ENCODE data around the gene CRACR2B. TPM values are rescaled to one million over a fixed set of nuclear protein-coding genes. Genes with fewer than 3 reads are reported as not detected.

Gene CRACR2B
- total and polyA plus RNA-seq, 2 of the 13 experiments (the other 11 are each of a cell fraction or from before 2014, with no cell fraction given): 14.9 to 21.0 TPM

DNA sequence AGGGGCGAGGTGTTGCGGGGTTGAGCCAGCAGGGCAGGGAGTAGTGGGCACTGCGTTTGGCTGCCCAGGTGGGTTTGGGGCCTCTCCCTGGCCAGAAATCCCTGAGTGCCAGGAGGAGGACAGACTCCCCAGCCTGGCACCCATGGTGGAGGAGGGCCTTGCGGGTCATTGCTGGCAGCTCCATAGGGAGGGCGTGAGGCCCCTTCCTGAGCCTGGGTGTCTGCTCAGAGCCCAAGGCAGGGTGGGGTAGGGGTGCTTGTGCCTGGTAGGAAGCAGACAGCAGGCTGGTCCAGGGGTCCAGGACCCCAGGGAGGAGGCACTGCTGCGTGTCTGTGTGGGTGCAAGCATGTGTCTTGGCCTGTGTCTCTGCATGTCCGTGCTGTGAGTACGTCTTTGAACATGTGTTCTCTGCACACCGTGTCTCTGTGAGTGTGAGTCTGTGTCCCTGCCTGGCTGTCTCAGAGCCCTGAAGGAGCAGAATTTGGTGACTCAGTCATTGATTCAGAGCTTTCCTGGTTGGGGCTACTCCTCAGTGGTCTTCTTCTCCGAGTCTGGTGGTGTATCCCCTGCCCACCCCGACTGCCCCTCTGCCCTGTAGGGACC lies 18.9 kb downstream of the CRACR2B start:
- 86% methylated on average over 3 of the region's 11 CpGs for WGBS (ENCODE audit: low lambda C conversion rate)
- Histone ChIP-seq H4K20me1 (ENCODE audit: insufficient read depth, low read length) (peaks cover 4% of the 10 kb centered on the region; the same call in 1 of the 2 replicates), H3K27ac (ENCODE audit: extremely low read length, insufficient read depth, low read length) (no peak overlapping the region), H3K9me3 (ENCODE audit: low read length) (no peaks in the 10 kb centered on the region), H3K4me2 (ENCODE audit: low read depth, low read length) (no peak overlapping the region), H3K36me3 (replicated peaks in 1 of 2; ENCODE audit: control insufficient read depth in 1 of 2, insufficient read depth in 2 of 2, low read length in 2 of 2) (no peaks in the 10 kb centered on the region; a peak in 2 of 5 replicates), H3K4me1 (ENCODE audit: insufficient read depth, low read length) (peaks cover 26% of the 10 kb centered on the region), H3K9ac (ENCODE audit: insufficient read depth, low read depth, low read length) (no peak overlapping the region), H3K27me3 (ENCODE audit: control insufficient read depth in 1 of 2, insufficient read depth in 2 of 2, low read length in 2 of 2) (no peaks in the 10 kb centered on the region), H3K79me2 (ENCODE audit: insufficient read depth, low read length) (peaks cover 9% of the 10 kb centered on the region), H3K4me3 (replicated peaks in 1 of 3; ENCODE audit: insufficient read depth in 1 of 3, low read depth in 2 of 3, low read length in 3 of 3) (no peak overlapping the region), H2AFZ (ENCODE audit: low read length) (no peak overlapping the region)
- ATAC-seq (no peak), FAIRE-seq (no peak), DNase-seq (ENCODE audit: low spot score) (no peak)
- ChIA-PET CTCF (ENCODE audit: low intra/inter-chr PET ratio, low total read pairs) (no interaction called here), POLR2A (interaction anchor here (1.0 to 11.1 kb wide), 2 partner anchors 17 to 28 kb away, joined by 3 to 141 read pairs; partner anchors contain the start of genes CD151, CRACR2B and PNPLA2)
- in situ Hi-C loops (cut with HindIII; ENCODE audit: extremely low pct_ligation_motif_present, low pct_unique_long_range_greater_than_20kb) (no loop called here), intact Hi-C loops (cut with micrococcal nuclease; ENCODE audit: unreplicated experiment) (no loop called here)
- peak; percentile 26; the same call in 1 of the 2 replicates for TF ChIP-seq AKAP8 (CRISPR knock-in tag; IDR thresholded peaks at IDR 0.05)
- TF ChIP-seq, protein P1, sequence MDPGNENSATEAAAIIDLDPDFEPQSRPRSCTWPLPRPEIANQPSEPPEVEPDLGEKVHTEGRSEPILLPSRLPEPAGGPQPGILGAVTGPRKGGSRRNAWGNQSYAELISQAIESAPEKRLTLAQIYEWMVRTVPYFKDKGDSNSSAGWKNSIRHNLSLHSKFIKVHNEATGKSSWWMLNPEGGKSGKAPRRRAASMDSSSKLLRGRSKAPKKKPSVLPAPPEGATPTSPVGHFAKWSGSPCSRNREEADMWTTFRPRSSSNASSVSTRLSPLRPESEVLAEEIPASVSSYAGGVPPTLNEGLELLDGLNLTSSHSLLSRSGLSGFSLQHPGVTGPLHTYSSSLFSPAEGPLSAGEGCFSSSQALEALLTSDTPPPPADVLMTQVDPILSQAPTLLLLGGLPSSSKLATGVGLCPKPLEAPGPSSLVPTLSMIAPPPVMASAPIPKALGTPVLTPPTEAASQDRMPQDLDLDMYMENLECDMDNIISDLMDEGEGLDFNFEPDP (CRISPR knock-in tag; conservative IDR thresholded peaks at IDR 0.05): no peak
- TF ChIP-seq PAWR (CRISPR knock-in tag; IDR thresholded peaks at IDR 0.05; ENCODE audit: borderline replicate concordance): no peak
- no peak for TF ChIP-seq KMT2B (CRISPR knock-in tag; IDR thresholded peaks at IDR 0.05)
- TF ChIP-seq ZBTB21 (CRISPR knock-in tag; IDR thresholded peaks at IDR 0.05): no peak
- no TSS peak for BruUV-seq (replicated peaks)

DNA sequence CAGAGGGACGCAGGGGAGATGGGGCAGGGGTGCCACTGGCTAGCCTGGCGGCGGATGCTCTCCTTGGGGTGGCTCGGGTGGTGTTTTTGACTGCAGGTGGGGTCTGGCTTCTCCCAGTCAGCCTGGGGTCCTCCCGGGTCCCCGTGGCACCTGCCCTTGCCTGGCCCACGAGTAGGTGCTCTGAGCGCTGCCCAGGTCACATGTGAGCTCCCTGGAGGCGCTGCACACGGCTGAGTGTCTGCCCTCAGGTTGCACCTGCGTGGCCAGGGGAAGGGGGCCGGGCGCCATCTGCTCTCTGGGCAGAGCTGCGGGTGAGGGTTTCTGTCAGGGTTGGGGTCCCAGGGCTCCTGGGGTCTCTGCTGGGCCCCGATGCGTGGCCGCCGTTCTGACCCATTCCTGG lies 20.2 kb downstream of the CRACR2B start:
- intact Hi-C loops (cut with micrococcal nuclease; ENCODE audit: unreplicated experiment): no loop called here
- H2AFZ ChIP-seq (ENCODE audit: low read length): no peak overlapping the region
- H3K36me3 ChIP-seq (replicated peaks in 1 of 2; ENCODE audit: control insufficient read depth in 1 of 2, insufficient read depth in 2 of 2, low read length in 2 of 2): no peaks in the 10 kb centered on the region; a peak in 2 of 5 replicates
- H3K9me3 ChIP-seq (ENCODE audit: low read length): no peaks in the 10 kb centered on the region
- no peak for DNase-seq (ENCODE audit: low spot score)
- H3K4me3 ChIP-seq (replicated peaks in 1 of 3; ENCODE audit: insufficient read depth in 1 of 3, low read depth in 2 of 3, low read length in 3 of 3): no peak overlapping the region
- WGBS (ENCODE audit: low lambda C conversion rate): 100% methylated on average over 1 of the region's 18 CpGs
- TF ChIP-seq ZNF891 (CRISPR knock-in tag; IDR thresholded peaks at IDR 0.05) (0 out of 2 replicates have a peak, but pooled peaks have one; percentile 21), PTBP1 (IDR thresholded peaks at IDR 0.05; ENCODE audit: low read depth, low read length, poor library complexity, severe bottlenecking) (no peak)
- in situ Hi-C loops (cut with HindIII; ENCODE audit: extremely low pct_ligation_motif_present, low pct_unique_long_range_greater_than_20kb): no loop called here
- H3K4me2 ChIP-seq (ENCODE audit: low read depth, low read length): no peak overlapping the region
- peaks cover 2% of the 10 kb centered on the region for H3K79me2 ChIP-seq (ENCODE audit: insufficient read depth, low read length)
- FAIRE-seq: no peak
- ChIA-PET POLR2A (no interaction called here), CTCF (ENCODE audit: low intra/inter-chr PET ratio, low total read pairs) (interaction anchor here (2.1 kb wide), 1 partner anchor 203 kb away, joined by 8 read pairs; no protein-coding TSS in a partner anchor)
- no peak for ATAC-seq
- no peak overlapping the region for H3K9ac ChIP-seq (ENCODE audit: insufficient read depth, low read depth, low read length)
- H3K4me1 ChIP-seq (ENCODE audit: insufficient read depth, low read length): peaks cover 26% of the 10 kb centered on the region
- BruUV-seq (replicated peaks): no TSS peak
- H3K27ac ChIP-seq (ENCODE audit: extremely low read length, insufficient read depth, low read length): no peak overlapping the region
- 0 out of 2 replicates have a peak, but pooled peaks cover 4% of the 10 kb centered on the region for H4K20me1 ChIP-seq (ENCODE audit: insufficient read depth, low read length)
- no peaks in the 10 kb centered on the region for H3K27me3 ChIP-seq (ENCODE audit: control insufficient read depth in 1 of 2, insufficient read depth in 2 of 2, low read length in 2 of 2)

Data from HepG2 (cell line).